ENCODE measurements around the gene SH3RF1.

SH3RF1 gene

GRCh38 chr4:169128902-169129301 is 141.9 kb downstream of the SH3RF1 start:
- DNase-seq (ENCODE audit: low read depth) = no peak
- no peak for TF ChIP-seq CTCF (conservative IDR thresholded peaks at IDR 0.05; ENCODE audit: control insufficient read depth, insufficient read depth, low read depth, low read length)
- no peak overlapping the region for H3K4me3 ChIP-seq (ENCODE audit: control insufficient read depth, low read depth, low read length)

- no peak for DNase-seq (ENCODE audit: low read depth)
- TF ChIP-seq CTCF (conservative IDR thresholded peaks at IDR 0.05; ENCODE audit: control insufficient read depth, insufficient read depth, low read depth, low read length) = no peak
- H3K4me3 ChIP-seq (ENCODE audit: control insufficient read depth, low read depth, low read length) = no peak overlapping the region
These were observed 143.4 kb downstream of the SH3RF1 start for GRCh38 chr4:169127314-169127713.

GRCh38 chr4:169124661-169125060 is 146.1 kb downstream of the SH3RF1 start:
- no peak overlapping the region for H3K4me3 ChIP-seq (ENCODE audit: control insufficient read depth, low read depth, low read length)
- TF ChIP-seq CTCF (conservative IDR thresholded peaks at IDR 0.05; ENCODE audit: control insufficient read depth, insufficient read depth, low read depth, low read length) = no peak
- no peak for DNase-seq (ENCODE audit: low read depth)

- DNase-seq (ENCODE audit: low read depth) = no peak
- no peak for TF ChIP-seq CTCF (conservative IDR thresholded peaks at IDR 0.05; ENCODE audit: control insufficient read depth, insufficient read depth, low read depth, low read length)
- H3K4me3 ChIP-seq (ENCODE audit: control insufficient read depth, low read depth, low read length) = no peak overlapping the region
These were observed 148.3 kb downstream of the SH3RF1 start for GRCh38 chr4:169122422-169122821.

- TF ChIP-seq CTCF (conservative IDR thresholded peaks at IDR 0.05; ENCODE audit: control insufficient read depth, insufficient read depth, low read depth, low read length) = no peak
- no peak for DNase-seq (ENCODE audit: low read depth)
- H3K4me3 ChIP-seq (ENCODE audit: control insufficient read depth, low read depth, low read length) = no peak overlapping the region
These were observed 148.8 kb downstream of the SH3RF1 start for GRCh38 chr4:169121861-169122382.

- no peak overlapping the region for H3K4me3 ChIP-seq (ENCODE audit: control insufficient read depth, low read depth, low read length)
- no peak for TF ChIP-seq CTCF (conservative IDR thresholded peaks at IDR 0.05; ENCODE audit: control insufficient read depth, insufficient read depth, low read depth, low read length)
- DNase-seq (ENCODE audit: low read depth) = no peak
These were observed 150.1 kb downstream of the SH3RF1 start for GRCh38 chr4:169120624-169121023.

- no peak for DNase-seq (ENCODE audit: low read depth)
- H3K4me3 ChIP-seq (ENCODE audit: control insufficient read depth, low read depth, low read length) = no peak overlapping the region
- TF ChIP-seq CTCF (conservative IDR thresholded peaks at IDR 0.05; ENCODE audit: control insufficient read depth, insufficient read depth, low read depth, low read length) = no peak
These were observed 151.2 kb downstream of the SH3RF1 start for GRCh38 chr4:169119536-169119935.

Data from fibroblast of mammary gland (primary cell).